Stimulated activated CD8-positive, alpha-beta memory T cell treated with anti-CD3 and anti-CD28 coated beads, Interleukin-12 subunit alpha, Interleukin-12 subunit beta, amount 100 ng/mL, for 24 hours (primary cell): ENCODE data around the gene PBX3.

ENCODE experiments used
- DNase-seq: peaks from one replicate; pipeline ENCODE4 v3.0.0-alpha.2; 2020; ENCODE audit errors: extremely low read depth

Gene PBX3

DNA sequence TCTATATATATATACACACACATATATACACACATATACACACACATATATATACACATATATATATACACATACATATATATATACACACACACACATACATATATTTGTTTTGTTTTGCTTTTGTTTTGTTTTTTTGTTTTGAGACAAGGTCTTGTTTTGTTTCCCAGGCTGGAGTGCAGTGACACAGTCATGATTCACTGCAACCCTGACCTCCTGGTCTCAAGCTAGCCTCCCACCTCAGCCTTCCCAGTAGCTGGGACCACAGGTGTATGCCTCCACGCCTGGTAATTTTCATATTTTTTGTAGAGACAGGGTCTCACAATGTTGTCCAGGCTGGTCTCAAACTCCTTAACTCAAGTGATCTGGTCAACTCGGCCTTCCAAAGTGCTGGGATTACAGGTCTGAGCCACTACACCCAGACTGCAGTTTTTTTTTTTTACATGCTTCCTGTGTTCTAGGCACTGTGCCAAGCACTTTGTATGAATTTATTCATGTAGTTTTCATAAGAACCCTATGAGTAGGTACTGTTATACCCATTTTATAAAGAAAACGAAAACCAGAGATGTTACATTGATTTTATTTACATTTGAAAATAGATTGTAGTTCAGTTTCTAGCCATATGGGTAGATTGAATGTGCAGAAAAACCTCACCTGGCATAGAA lies 120.7 kb downstream of the PBX3 start:
- no peak for DNase-seq

DNA sequence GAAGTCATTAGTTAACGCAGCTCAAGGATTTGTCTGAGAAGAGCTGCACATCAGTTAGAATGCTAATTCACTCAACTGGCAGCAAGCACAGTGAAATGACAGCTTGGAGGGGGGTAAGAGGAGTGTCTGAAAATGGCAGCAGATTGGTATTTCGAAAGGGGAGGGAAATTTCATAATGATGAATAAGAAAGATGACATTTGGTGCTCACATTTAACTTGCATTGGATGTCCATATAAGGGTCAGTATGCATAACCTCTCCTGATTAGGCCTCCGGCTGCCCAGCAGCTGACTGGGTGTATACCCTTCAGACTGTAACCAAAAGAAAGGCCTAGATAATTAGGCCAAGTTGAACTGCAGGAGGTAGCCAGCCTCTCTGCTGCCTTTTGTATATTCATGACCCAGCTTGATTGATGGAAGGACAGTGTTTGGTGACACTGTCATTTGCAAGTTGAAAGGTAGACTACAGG lies 131.0 kb downstream of the PBX3 start:
- DNase-seq: no peak

GRCh38 chr9:125881042-125881441 lies 133.9 kb downstream of the PBX3 start:
- no peak for DNase-seq

- DNase-seq: no peak
Measured at GRCh38 chr9:125883565-125884217, 136.5 kb downstream of the PBX3 start.

GRCh38 chr9:125884218-125884595 lies 137.0 kb downstream of the PBX3 start:
- no peak for DNase-seq

- DNase-seq: no peak
Measured at GRCh38 chr9:125885405-125886034, 138.3 kb downstream of the PBX3 start.

DNA sequence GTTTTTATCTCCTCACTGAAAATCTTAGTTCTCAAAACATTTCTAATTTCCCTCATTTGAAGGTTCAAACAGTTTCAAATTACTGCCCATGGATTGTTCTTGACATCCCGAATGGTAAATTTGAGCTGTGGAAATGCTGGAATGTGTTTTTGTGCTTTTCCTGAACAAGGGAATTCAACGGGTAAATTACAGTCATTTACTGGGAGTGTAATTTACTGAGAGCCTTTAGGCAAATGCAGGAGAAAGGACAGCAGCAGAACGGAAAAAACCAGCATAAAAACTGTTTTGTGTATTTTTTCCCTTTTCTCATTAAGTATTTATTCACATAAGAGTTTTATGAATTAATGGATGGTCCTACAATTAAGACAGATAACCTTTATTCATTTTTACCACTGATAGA lies 139.2 kb downstream of the PBX3 start:
- DNase-seq: no peak

- DNase-seq: no peak
Measured at GRCh38 chr9:125887172-125887571, 140.0 kb downstream of the PBX3 start.

DNA sequence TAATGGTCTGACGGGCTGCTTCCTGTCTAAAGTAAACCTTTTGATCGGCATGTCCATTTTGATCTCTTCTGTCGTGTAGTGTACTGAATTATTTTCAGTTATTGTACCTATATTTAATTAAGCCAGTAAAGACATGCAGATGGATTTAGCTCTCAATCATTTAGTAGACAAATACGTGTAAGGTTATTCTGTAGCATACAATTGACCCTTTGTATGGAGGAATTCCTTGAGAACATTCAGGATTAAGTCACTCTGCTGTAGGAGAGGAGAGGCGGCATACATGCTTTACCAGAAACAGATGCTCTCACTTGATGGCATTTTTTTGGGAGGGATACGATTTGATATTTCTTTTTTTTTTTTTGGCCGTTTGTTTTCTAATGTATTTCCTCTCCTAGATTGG lies 141.0 kb downstream of the PBX3 start:
- no peak for DNase-seq

GRCh38 chr9:125889112-125889475 lies 141.9 kb downstream of the PBX3 start:
- no peak for DNase-seq

DNA sequence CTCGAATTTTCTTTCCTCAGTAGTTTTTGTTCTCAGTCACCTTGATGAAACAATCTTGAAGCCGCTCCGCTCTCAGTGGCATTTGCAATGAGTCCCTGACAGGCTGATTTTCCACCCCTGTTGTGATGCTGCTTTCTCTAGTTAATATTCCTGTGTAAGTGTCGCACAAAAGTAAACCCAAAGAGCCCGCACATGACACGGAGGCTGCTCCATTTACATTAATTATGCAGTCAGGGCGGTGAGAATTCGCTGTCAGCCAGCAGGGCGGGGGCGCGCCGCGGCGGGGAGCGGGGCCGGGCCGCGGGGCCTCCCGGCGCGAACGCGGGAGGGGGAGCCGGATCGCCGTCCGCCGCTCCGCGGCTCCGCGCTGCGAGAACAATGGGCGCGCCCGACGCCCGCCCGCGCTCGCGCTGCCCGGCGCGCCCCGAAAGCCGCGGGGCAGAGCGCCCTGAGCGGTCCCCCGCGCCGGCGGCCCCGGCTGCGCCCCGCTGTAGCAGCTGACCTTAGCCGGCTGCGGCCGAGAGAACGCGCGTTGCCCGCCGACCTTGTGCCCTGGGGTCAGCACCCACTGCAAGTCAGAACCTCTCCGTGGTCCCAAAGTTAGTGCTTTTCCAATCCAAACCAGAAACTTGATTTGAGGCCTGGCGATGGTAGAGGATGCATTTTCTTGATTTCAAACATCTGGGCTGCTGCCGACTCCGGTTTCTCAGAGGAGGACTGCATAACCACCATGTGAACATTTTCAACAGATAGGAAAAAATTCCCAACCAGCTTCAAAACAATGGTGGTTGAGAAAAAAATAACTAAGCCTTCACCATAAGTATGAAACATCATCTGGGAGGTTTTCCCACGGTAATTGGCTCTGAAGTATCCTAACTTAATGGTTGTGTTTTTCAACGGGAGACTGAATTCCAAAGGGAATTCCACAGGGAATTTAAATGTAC lies 142.6 kb downstream of the PBX3 start:
- DNase-seq: no peak

- DNase-seq: no peak
Measured at GRCh38 chr9:125890826-125891225, 143.7 kb downstream of the PBX3 start.

- DNase-seq: no peak
Measured at GRCh38 chr9:125893277-125893676, 146.1 kb downstream of the PBX3 start.

- DNase-seq: no peak
Measured at GRCh38 chr9:125894566-125894965, 147.4 kb downstream of the PBX3 start.

DNA sequence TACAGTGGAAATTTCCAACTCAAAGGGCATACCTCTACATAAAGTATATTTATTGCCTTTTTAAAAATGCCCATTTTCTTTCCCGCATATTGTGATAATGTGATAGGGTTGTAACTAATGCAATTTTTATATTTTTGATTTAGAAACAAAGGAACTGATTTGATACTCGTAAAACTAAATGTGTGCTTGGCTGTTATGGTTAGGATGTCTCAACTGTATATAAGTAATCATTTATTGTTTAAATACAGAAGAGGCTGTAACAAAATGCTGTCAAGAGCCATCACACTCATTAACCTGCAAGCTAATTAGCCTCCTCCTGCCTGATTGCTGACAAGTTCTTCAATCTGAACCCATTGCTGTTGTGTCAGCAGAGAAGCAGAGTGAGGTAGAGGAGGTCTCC lies 149.2 kb downstream of the PBX3 start:
- DNase-seq: no peak

DNA sequence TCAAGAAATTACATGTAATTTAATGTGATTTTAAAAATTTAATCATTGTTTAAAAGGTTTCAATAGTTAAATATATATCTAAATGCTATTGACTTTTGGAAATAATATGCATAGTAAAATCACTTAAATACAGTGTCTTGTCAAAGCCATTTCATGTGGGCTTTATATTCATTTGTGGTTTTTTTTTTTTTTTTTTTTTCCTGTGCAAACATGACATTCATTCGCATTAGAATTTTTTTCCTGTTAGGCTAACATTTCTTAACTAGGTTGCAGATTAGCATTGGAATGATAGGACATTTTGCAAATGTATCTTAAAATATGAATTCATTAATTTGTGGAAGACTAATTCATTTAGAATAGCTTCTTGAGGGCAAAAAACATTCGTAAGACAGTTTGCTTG lies 149.8 kb downstream of the PBX3 start:
- DNase-seq: no peak

- no peak for DNase-seq
Measured at GRCh38 chr9:125897481-125897880, 150.3 kb downstream of the PBX3 start.

DNA sequence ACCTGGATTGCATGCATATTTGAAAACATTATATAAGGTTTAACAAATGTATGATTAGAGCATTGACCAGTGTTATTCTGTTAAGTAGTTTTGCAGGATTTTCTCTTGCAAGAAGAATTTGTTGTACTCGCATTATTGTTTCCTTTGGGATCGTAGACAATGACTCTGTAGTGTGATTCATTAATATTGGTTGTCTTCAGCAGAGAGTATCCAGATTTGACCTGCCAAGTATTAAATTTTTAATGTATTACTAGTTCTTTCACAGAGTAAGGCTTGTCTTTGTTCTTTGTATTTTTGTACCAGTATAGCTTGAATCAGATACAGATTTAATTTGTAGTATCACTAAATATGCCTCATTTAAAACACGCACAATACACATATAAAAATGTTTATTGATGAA lies 155.0 kb downstream of the PBX3 start:
- no peak for DNase-seq

- no peak for DNase-seq
Measured at GRCh38 chr9:125902831-125903512, 155.8 kb downstream of the PBX3 start.

DNA sequence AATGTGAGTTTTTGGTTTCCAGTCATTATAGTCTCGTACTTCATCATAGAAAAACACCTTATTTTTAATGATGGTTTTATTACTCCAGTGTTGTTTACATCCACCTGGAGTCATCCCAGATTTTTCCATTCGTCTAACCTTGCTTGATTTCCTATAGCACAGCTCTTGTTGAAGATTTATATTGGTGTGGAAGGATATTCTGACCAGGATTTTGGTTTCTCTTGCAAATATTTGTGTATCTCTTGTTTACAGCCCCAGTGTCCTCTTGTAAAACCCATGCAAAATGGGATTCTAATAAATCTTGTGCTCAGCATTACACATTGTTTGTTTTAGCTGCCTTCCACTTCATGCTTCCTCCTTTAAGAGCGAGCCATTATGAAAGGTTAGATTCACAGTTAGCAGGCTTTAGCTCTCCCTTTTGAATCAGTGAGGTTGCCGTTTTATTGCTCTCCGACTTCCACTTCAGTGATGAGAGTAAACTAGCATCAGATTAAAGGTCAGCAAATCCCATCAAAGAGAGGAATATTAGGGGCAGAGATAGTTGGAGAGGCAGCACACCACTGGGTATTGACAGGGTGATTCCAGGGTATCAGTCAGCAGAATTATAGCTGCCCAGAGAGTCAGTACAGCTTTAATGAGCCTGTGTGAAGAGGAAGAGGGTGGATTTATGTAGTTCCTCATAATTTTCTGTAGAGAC lies 157.1 kb downstream of the PBX3 start:
- DNase-seq: no peak

DNA sequence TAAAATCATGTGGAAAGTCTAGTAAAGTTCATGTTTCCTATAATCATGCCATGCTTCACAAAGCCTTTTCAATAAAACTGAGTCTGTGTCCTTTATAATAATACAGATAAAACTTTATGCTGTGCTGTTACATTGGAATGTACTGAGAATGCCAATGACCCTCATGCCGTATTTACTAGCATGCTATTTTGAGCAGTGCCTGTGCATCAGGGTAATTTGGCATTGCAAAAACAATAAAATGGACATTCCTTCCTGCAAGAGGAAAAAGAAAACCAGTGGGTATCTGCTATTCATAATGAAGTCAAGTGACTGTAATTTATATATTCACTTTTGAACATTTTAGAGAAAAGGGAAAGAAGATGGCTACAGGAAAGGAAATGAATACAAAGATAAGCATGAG lies 159.0 kb downstream of the PBX3 start:
- no peak for DNase-seq
